ENCODE results near the gene HYDIN. TPM values are rescaled to one million over a fixed set of nuclear protein-coding genes. Genes with fewer than 3 reads are reported as not detected.

The HYDIN gene
- polyA plus RNA-seq, 2 of the 4 experiments (the other 2 are of a cell fraction), result 0.23 to 0.41 TPM

DNA sequence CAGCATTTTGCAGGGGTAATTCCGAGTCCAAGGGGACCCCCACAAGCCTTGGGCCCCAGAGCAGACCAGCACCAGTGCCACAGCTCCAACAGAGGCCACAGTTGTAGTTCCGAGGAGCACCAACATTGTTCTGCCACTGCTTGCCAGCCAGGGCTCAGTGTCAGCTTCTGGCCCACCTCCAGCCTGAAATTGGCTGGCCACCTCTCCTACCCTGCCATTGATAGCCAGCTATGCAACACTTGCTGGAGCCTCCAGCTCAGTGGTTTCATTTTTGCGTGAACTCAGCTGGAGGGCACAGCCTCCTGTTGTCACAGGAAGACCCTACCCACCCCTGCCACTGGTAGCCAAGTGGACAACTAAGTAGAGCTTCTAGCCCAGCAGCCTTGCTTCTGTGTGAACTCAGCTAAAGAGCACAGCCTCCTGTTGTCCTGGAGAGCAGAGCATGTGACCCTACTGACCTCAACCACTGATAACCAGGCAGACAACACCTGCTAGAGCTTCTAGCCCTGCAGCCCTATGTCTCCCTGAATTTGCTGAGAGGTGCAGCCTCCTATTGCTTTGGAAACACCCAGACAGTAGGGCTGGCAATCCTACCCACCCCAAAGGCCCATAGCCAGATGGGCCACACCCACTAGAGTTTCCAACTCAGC lies 24.9 kb downstream of the HYDIN start:
- ChIA-PET POLR2A (no interaction called here), CTCF (no interaction called here)
- Histone ChIP-seq H3K4me3 (no peak overlapping the region), H3K4me2 (no peak overlapping the region), H3K4me1 (no peaks in the 10 kb centered on the region), H3K27ac (no peak overlapping the region), H3K9me3 (no peaks in the 10 kb centered on the region)
- WGBS (ENCODE audit: missing lambda C conversion rate), result 0% methylated on average over 3 of the region's 3 CpGs
- FAIRE-seq, result no peak
- no peak for DNase-seq (ENCODE audit: low read depth in 1 of 2, low spot score in 1 of 2)
- TF ChIP-seq REST (IDR thresholded peaks at IDR 0.05) (no peak), JUN (IDR thresholded peaks at IDR 0.05) (no peak), RAD21 (conservative IDR thresholded peaks at IDR 0.05 in 1 of 2, IDR thresholded peaks at IDR 0.05 in 1 of 2) (no peak), RNF2 (IDR thresholded peaks at IDR 0.05; ENCODE audit: borderline replicate concordance, low read depth) (no peak), TP53 (CRISPR knock-in tag; IDR thresholded peaks at IDR 0.05) (no peak), RCOR1 (IDR thresholded peaks at IDR 0.05; ENCODE audit: low read depth, low read length) (no peak), GATA3 (IDR thresholded peaks at IDR 0.05; ENCODE audit: borderline replicate concordance) (no peak), ZSCAN20 (CRISPR knock-in tag; IDR thresholded peaks at IDR 0.05) (no peak), HDAC2 (IDR thresholded peaks at IDR 0.05) (no peak), RFX5 (IDR thresholded peaks at IDR 0.05) (no peak), ZC3H11A (IDR thresholded peaks at IDR 0.05) (no peak), POLR2AphosphoS2 (conservative IDR thresholded peaks at IDR 0.05; ENCODE audit: low read length) (no peak), HOXB5 (CRISPR knock-in tag; IDR thresholded peaks at IDR 0.05) (no peak), NPAS2 (CRISPR knock-in tag; IDR thresholded peaks at IDR 0.05; ENCODE audit: borderline replicate concordance) (no peak), TFCP2L1 (CRISPR knock-in tag; IDR thresholded peaks at IDR 0.05) (no peak), NFE2L2 (conservative IDR thresholded peaks at IDR 0.05; ENCODE audit: low read length) (no peak), SMC3 (IDR thresholded peaks at IDR 0.05) (no peak), HOXB13 (CRISPR knock-in tag; IDR thresholded peaks at IDR 0.05; ENCODE audit: low read depth) (no peak)
- TF ChIP-seq, protein P1, sequence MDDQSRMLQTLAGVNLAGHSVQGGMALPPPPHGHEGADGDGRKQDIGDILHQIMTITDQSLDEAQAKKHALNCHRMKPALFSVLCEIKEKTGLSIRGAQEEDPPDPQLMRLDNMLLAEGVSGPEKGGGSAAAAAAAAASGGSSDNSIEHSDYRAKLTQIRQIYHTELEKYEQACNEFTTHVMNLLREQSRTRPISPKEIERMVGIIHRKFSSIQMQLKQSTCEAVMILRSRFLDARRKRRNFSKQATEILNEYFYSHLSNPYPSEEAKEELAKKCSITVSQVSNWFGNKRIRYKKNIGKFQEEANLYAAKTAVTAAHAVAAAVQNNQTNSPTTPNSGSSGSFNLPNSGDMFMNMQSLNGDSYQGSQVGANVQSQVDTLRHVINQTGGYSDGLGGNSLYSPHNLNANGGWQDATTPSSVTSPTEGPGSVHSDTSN (IDR thresholded peaks at IDR 0.05), result no peak
- TF ChIP-seq, protein P2, sequence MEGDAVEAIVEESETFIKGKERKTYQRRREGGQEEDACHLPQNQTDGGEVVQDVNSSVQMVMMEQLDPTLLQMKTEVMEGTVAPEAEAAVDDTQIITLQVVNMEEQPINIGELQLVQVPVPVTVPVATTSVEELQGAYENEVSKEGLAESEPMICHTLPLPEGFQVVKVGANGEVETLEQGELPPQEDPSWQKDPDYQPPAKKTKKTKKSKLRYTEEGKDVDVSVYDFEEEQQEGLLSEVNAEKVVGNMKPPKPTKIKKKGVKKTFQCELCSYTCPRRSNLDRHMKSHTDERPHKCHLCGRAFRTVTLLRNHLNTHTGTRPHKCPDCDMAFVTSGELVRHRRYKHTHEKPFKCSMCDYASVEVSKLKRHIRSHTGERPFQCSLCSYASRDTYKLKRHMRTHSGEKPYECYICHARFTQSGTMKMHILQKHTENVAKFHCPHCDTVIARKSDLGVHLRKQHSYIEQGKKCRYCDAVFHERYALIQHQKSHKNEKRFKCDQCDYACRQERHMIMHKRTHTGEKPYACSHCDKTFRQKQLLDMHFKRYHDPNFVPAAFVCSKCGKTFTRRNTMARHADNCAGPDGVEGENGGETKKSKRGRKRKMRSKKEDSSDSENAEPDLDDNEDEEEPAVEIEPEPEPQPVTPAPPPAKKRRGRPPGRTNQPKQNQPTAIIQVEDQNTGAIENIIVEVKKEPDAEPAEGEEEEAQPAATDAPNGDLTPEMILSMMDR (IDR thresholded peaks at IDR 0.05), result no peak
- no peak for ATAC-seq

- DNase-seq (ENCODE audit: low read depth in 1 of 2, low spot score in 1 of 2) (no peak), FAIRE-seq (no peak), ATAC-seq (no peak)
- H3K4me1 ChIP-seq, result no peaks in the 10 kb centered on the region
- ChIA-PET CTCF (interaction anchor here (0.6 kb wide), 1 partner anchor 348 kb away, joined by 3 read pairs; no protein-coding TSS in a partner anchor), POLR2A (no interaction called here)
- no peak overlapping the region for H3K27ac ChIP-seq
- H3K4me2 ChIP-seq, result no peak overlapping the region
- no peaks in the 10 kb centered on the region for H3K9me3 ChIP-seq
- no peak overlapping the region for H3K4me3 ChIP-seq
- 7% methylated on average over 2 of the region's 2 CpGs for WGBS (ENCODE audit: missing lambda C conversion rate)
- TF ChIP-seq JUNB (IDR thresholded peaks at IDR 0.05), result no peak
- TF ChIP-seq GATA3 (IDR thresholded peaks at IDR 0.05; ENCODE audit: borderline replicate concordance), result no peak
- TF ChIP-seq HDAC2 (IDR thresholded peaks at IDR 0.05), result no peak
- TF ChIP-seq MAZ (IDR thresholded peaks at IDR 0.05; ENCODE audit: borderline replicate concordance, low read depth, low read length), result no peak
- no peak for TF ChIP-seq ATOH8 (CRISPR knock-in tag; IDR thresholded peaks at IDR 0.05; ENCODE audit: low read depth)
- no peak for TF ChIP-seq RFX5 (IDR thresholded peaks at IDR 0.05)
- TF ChIP-seq FOSL2 (IDR thresholded peaks at IDR 0.05), result no peak
- no peak for TF ChIP-seq FOSL2 (CRISPR knock-in tag; IDR thresholded peaks at IDR 0.05)
- TF ChIP-seq, protein P3, sequence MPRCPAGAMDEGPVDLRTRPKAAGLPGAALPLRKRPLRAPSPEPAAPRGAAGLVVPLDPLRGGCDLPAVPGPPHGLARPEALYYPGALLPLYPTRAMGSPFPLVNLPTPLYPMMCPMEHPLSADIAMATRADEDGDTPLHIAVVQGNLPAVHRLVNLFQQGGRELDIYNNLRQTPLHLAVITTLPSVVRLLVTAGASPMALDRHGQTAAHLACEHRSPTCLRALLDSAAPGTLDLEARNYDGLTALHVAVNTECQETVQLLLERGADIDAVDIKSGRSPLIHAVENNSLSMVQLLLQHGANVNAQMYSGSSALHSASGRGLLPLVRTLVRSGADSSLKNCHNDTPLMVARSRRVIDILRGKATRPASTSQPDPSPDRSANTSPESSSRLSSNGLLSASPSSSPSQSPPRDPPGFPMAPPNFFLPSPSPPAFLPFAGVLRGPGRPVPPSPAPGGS (IDR thresholded peaks at IDR 0.05), result no peak
- TF ChIP-seq JUN (IDR thresholded peaks at IDR 0.05), result no peak
- no peak for TF ChIP-seq CHD4 (IDR thresholded peaks at IDR 0.05; ENCODE audit: borderline replicate concordance)
- no peak for TF ChIP-seq HOXB5 (CRISPR knock-in tag; IDR thresholded peaks at IDR 0.05)
- no peak for TF ChIP-seq ZC3H11A (IDR thresholded peaks at IDR 0.05)
- no peak for TF ChIP-seq HOXB13 (CRISPR knock-in tag; IDR thresholded peaks at IDR 0.05; ENCODE audit: low read depth)
- no peak for TF ChIP-seq CBX8 (IDR thresholded peaks at IDR 0.05)
- TF ChIP-seq HOXA7 (CRISPR knock-in tag; IDR thresholded peaks at IDR 0.05), result no peak
- TF ChIP-seq MAFK (IDR thresholded peaks at IDR 0.05; ENCODE audit: partially characterized antibody), result no peak
Measured at GRCh38 chr16:71203631-71204030, 26.9 kb downstream of the HYDIN start.

Measured in A549 (cell line).